ENCODE results near the gene MLH1. TPM values are rescaled to one million over a fixed set of nuclear protein-coding genes. Genes with fewer than 3 reads are reported as not detected.

MLH1 gene
- total RNA-seq, 3 donors from 2014 or later (not counting 1 experiment from before 2014, with no cell fraction given) = 26.9 to 42.6 (median 27.3) TPM

DNA sequence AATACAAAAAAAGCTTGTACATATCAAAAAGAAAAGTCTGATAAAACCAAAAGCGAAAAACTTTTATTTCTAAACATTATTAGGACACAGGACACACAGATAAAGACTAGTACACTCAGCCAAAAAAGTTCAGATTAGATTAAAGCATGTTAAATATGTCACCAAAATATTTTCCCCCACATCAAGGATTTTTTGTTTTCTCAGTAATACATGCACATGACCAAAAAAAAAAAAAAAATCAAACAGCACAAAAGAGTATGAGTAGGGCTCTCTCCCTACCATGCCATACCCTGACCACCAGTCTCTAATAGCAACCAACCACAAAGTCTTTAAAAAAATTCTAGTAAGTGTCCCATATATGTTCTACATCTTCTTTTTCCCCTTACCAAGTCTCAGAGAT, 103.7 kb downstream of the MLH1 start:
- no peaks in the 10 kb centered on the region for H3K9me3 ChIP-seq (ENCODE audit: control insufficient read depth, insufficient read depth, low read length)
- H3K4me3 Mint-ChIP-seq = no peak overlapping the region
- ATAC-seq = no peak
- peaks cover 14% of the 10 kb centered on the region for H3K36me3 ChIP-seq (ENCODE audit: control insufficient read depth, insufficient read depth, low read length)
- WGBS (ENCODE audit: insufficient coverage) = no CpG with 5 or more reads among the region's 1 CpG
- no peak for DNase-seq
- intact Hi-C loops (cut with micrococcal nuclease) = no loop called here
- no peaks in the 10 kb centered on the region for H3K27me3 Mint-ChIP-seq (ENCODE audit: low read depth in 2 of 2)
- H3K27me3 ChIP-seq (ENCODE audit: control insufficient read depth, insufficient read depth, low read length) = no peaks in the 10 kb centered on the region
- H3K4me1 ChIP-seq (ENCODE audit: control insufficient read depth, insufficient read depth, low read length) = no peaks in the 10 kb centered on the region
- H3K27ac Mint-ChIP-seq = no peak overlapping the region
- H3K9me3 Mint-ChIP-seq = no peaks in the 10 kb centered on the region
- H3K36me3 Mint-ChIP-seq = no peaks in the 10 kb centered on the region
- H3K27ac ChIP-seq (ENCODE audit: low read length) = no peak overlapping the region
- peaks cover 0 to 4% of the 10 kb centered on the region in 2 donors for H3K4me1 Mint-ChIP-seq
- H3K4me3 ChIP-seq (ENCODE audit: low read length) = no peak overlapping the region
- TF ChIP-seq, protein P1, sequence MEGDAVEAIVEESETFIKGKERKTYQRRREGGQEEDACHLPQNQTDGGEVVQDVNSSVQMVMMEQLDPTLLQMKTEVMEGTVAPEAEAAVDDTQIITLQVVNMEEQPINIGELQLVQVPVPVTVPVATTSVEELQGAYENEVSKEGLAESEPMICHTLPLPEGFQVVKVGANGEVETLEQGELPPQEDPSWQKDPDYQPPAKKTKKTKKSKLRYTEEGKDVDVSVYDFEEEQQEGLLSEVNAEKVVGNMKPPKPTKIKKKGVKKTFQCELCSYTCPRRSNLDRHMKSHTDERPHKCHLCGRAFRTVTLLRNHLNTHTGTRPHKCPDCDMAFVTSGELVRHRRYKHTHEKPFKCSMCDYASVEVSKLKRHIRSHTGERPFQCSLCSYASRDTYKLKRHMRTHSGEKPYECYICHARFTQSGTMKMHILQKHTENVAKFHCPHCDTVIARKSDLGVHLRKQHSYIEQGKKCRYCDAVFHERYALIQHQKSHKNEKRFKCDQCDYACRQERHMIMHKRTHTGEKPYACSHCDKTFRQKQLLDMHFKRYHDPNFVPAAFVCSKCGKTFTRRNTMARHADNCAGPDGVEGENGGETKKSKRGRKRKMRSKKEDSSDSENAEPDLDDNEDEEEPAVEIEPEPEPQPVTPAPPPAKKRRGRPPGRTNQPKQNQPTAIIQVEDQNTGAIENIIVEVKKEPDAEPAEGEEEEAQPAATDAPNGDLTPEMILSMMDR (IDR thresholded peaks at IDR 0.05) = no peak

DNA sequence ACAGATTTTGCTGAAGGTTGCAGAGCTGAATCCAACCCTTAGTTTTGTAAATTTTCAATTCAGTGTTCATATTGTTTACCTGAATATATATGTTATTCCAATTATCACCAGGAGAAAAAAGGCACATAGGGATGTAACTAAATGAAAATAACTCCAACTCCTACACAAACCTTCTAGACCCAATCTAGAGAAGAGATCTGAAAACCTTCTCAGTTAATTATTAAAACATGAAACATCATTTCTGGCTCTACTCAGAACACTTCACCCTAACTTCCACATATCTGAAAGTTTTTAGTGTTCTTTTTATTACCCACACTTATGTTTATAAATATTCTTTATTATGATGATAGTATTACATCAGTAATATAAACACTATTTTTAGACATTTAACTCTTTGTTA, 104.5 kb downstream of the MLH1 start:
- H3K4me3 Mint-ChIP-seq = no peak overlapping the region
- H3K9me3 ChIP-seq (ENCODE audit: control insufficient read depth, insufficient read depth, low read length) = no peaks in the 10 kb centered on the region
- ATAC-seq = no peak
- intact Hi-C loops (cut with micrococcal nuclease) = no loop called here
- TF ChIP-seq, protein P1 (IDR thresholded peaks at IDR 0.05) = no peak
- no peaks in the 10 kb centered on the region for H3K27me3 Mint-ChIP-seq (ENCODE audit: low read depth in 2 of 2)
- H3K9me3 Mint-ChIP-seq = no peaks in the 10 kb centered on the region
- peaks cover 0 to 4% of the 10 kb centered on the region in 2 donors for H3K4me1 Mint-ChIP-seq
- no peaks in the 10 kb centered on the region for H3K27me3 ChIP-seq (ENCODE audit: control insufficient read depth, insufficient read depth, low read length)
- peaks cover 14% of the 10 kb centered on the region for H3K36me3 ChIP-seq (ENCODE audit: control insufficient read depth, insufficient read depth, low read length)
- no peak overlapping the region for H3K27ac ChIP-seq (ENCODE audit: low read length)
- H3K4me1 ChIP-seq (ENCODE audit: control insufficient read depth, insufficient read depth, low read length) = no peaks in the 10 kb centered on the region
- H3K36me3 Mint-ChIP-seq = no peaks in the 10 kb centered on the region
- no peak overlapping the region for H3K27ac Mint-ChIP-seq
- no peak overlapping the region for H3K4me3 ChIP-seq (ENCODE audit: low read length)
- DNase-seq = no peak

DNA sequence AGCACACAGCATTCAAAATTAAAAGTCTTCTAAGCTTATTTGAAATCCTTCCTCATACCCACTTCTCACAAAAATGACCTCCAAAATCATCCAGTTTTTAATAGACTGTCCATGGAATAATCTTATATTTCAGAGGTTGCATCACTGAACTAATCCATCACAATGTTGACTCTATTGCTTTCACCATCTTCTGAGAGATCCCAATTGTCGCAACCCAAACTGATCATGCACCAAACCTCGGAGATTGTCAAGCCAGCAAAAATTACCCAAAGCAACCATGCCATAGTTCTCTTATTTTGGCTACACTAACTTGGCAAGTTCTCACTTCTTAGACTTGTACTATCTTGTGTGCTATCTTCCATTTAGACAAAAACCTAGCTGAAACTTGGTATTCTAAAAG, 105.6 kb downstream of the MLH1 start:
- intact Hi-C loops (cut with micrococcal nuclease) = no loop called here
- Mint-ChIP-seq H3K4me1 (peaks cover 0 to 4% of the 10 kb centered on the region in 2 donors), H3K27me3 (ENCODE audit: low read depth in 2 of 2) (no peaks in the 10 kb centered on the region), H3K36me3 (no peaks in the 10 kb centered on the region), H3K9me3 (no peaks in the 10 kb centered on the region), H3K27ac (no peak overlapping the region), H3K4me3 (no peak overlapping the region)
- no peak for ATAC-seq
- 96% methylated on average over 2 of the region's 2 CpGs for WGBS (ENCODE audit: insufficient coverage)
- no peak for DNase-seq
- Histone ChIP-seq H3K27me3 (ENCODE audit: control insufficient read depth, insufficient read depth, low read length) (no peaks in the 10 kb centered on the region), H3K4me3 (ENCODE audit: low read length) (no peak overlapping the region), H3K9me3 (ENCODE audit: control insufficient read depth, insufficient read depth, low read length) (no peaks in the 10 kb centered on the region), H3K36me3 (ENCODE audit: control insufficient read depth, insufficient read depth, low read length) (peaks cover 8% of the 10 kb centered on the region), H3K27ac (ENCODE audit: low read length) (no peak overlapping the region), H3K4me1 (ENCODE audit: control insufficient read depth, insufficient read depth, low read length) (no peaks in the 10 kb centered on the region)
- TF ChIP-seq, protein P1 (IDR thresholded peaks at IDR 0.05) = no peak

DNA sequence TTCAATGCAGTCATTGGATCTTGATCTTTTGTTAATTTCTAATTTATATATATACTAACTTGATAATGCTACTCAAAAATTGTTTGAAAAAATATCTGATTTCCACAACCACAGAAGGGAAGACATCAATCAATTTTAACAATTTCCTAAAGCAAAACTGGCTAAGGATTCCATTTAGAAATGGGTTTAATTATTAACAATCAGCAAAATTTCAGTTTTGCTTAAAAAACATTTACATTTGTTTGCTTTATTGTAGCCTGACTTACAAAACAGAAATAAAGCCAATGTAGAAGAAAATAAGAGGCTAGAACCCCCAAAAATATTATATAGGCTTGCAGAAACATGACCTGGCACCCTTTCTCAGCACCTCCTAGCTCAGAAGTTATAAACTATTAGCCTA, 106.2 kb downstream of the MLH1 start:
- ATAC-seq (no peak), DNase-seq (no peak)
- H3K27me3 Mint-ChIP-seq (ENCODE audit: low read depth in 2 of 2) = no peaks in the 10 kb centered on the region
- TF ChIP-seq, protein P1 (IDR thresholded peaks at IDR 0.05) = no peak
- no peaks in the 10 kb centered on the region for H3K27me3 ChIP-seq (ENCODE audit: control insufficient read depth, insufficient read depth, low read length)
- peaks cover 0 to 4% of the 10 kb centered on the region in 2 donors for H3K4me1 Mint-ChIP-seq
- no peaks in the 10 kb centered on the region for H3K9me3 Mint-ChIP-seq
- H3K4me3 ChIP-seq (ENCODE audit: low read length) = no peak overlapping the region
- H3K4me1 ChIP-seq (ENCODE audit: control insufficient read depth, insufficient read depth, low read length) = no peaks in the 10 kb centered on the region
- H3K4me3 Mint-ChIP-seq = no peak overlapping the region
- H3K36me3 ChIP-seq (ENCODE audit: control insufficient read depth, insufficient read depth, low read length) = peaks cover 8% of the 10 kb centered on the region
- H3K27ac ChIP-seq (ENCODE audit: low read length) = no peak overlapping the region
- no peaks in the 10 kb centered on the region for H3K9me3 ChIP-seq (ENCODE audit: control insufficient read depth, insufficient read depth, low read length)
- H3K27ac Mint-ChIP-seq = no peak overlapping the region
- no peaks in the 10 kb centered on the region for H3K36me3 Mint-ChIP-seq
- intact Hi-C loops (cut with micrococcal nuclease) = no loop called here
